GM23248 (cell line): ENCODE measurements around the gene CLVS2.

Experiments
- EZH2 ChIP-seq: fragments of 200-600 bp; sonication (generic); IDR thresholded peaks from 2 replicates; pipeline ENCODE4 v1.6.1; 2018; ENCODE audit warnings: antibody characterized with exemption, mild to moderate bottlenecking; ENCODE audit not compliant: insufficient read depth, poor library complexity, severe bottlenecking
- EZH2phosphoT487 ChIP-seq: fragments of 200-600 bp; sonication (generic); IDR thresholded peaks from 2 replicates; pipeline ENCODE4 v1.6.1; 2018; ENCODE audit warnings: antibody characterized with exemption, moderate library complexity, mild to moderate bottlenecking, low read depth; ENCODE audit not compliant: insufficient read depth

DNA sequence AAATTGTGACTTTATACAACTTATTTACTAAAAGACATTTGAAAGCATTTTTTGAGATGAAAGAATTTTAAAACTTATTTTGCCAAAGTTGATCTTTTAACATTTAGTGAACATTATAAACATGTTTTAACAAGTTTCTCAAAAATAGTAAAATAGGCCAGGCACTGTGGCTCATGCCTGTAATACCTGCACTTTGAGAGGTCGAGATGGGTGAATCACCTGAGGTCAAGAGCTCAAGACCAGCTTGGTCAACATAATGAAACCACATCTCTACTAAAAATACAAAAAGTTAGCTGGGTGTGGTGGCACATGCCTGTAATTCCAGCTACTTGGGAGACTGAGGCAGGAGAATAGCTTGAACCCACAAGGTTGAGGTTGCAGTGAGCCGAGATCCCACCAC is 78.6 kb downstream of the CLVS2 start:
- TF ChIP-seq EZH2 (no peak), EZH2phosphoT487 (no peak)
